Keratinocyte (primary cell): ENCODE measurements around the gene CRTC1. TPM values are rescaled to one million over a fixed set of nuclear protein-coding genes. Genes with fewer than 3 reads are reported as not detected.

Source experiments
- DNase-seq: peaks from one replicate; pipeline ENCODE4 v3.0.0-alpha.2; 2011; ENCODE audit warnings: low read depth, missing footprints, low spot score
- FAIRE-seq: peaks from 2 replicates; lab custom pipeline; 2011; peaks lifted over from hg19 to GRCh38; lab: Jason Lieb, UNC
- H2AFZ ChIP-seq: 2 replicates; pipeline ENCODE4 v1.6.0; 2012; ENCODE audit warnings: low read length, control low read depth, inconsistent platforms; ENCODE audit not compliant: control insufficient read depth
- H3K27ac ChIP-seq: 2 replicates; pipeline ENCODE4 v1.5.1; 2011; ENCODE audit warnings: low read length; ENCODE audit not compliant: control insufficient read depth, insufficient read depth
- H3K27me3 ChIP-seq: 3 replicates; pipeline ENCODE4 v1.6.0; 2011; ENCODE audit warnings: low read length; ENCODE audit not compliant: control insufficient read depth, insufficient read depth; ENCODE audit errors: extremely low read depth
- H3K36me3 ChIP-seq, 2 experiments: 2 replicates in 1 of 2; 3 replicates in 1 of 2; pipeline ENCODE4 v1.5.1; 2011; ENCODE audit warnings: low read length in 2 of 2, mild to moderate bottlenecking in 1 of 2; ENCODE audit not compliant: control insufficient read depth in 2 of 2, insufficient read depth in 2 of 2; ENCODE audit errors: extremely low read depth in 1 of 2
- H3K4me1 ChIP-seq: 3 replicates; pipeline ENCODE4 v1.5.1; 2011; ENCODE audit warnings: low read length; ENCODE audit not compliant: control insufficient read depth, insufficient read depth; ENCODE audit errors: extremely low read depth
- H3K4me2 ChIP-seq: 3 replicates; pipeline ENCODE4 v1.6.0; 2011; ENCODE audit warnings: low read depth, low read length; ENCODE audit not compliant: control insufficient read depth, insufficient read depth; ENCODE audit errors: extremely low read depth
- H3K4me3 ChIP-seq, 3 experiments: fragments of 200-600 bp in 1 of 3; sonication (generic) in 1 of 3; 2 replicates in 2 of 3; 3 replicates in 1 of 3; pipeline ENCODE4 v1.5.1; 2011 to 2016; ENCODE audit warnings: low read length in 3 of 3, mild to moderate bottlenecking in 3 of 3, control low read depth in 2 of 3, inconsistent platforms in 1 of 3, low read depth in 1 of 3, mixed read lengths in 1 of 3, mixed run types in 1 of 3, moderate library complexity in 1 of 3; ENCODE audit not compliant: control insufficient read depth in 2 of 3, insufficient read depth in 2 of 3; ENCODE audit errors: extremely low read depth in 1 of 3
- H3K79me2 ChIP-seq: 2 replicates; pipeline ENCODE4 v1.6.0; 2012; ENCODE audit warnings: low read length; ENCODE audit not compliant: control insufficient read depth, insufficient read depth
- H3K9ac ChIP-seq: 3 replicates; pipeline ENCODE4 v1.6.0; 2011; ENCODE audit warnings: low read length; ENCODE audit not compliant: control insufficient read depth, insufficient read depth; ENCODE audit errors: extremely low read depth
- H3K9me1 ChIP-seq: 3 replicates; pipeline ENCODE4 v1.6.0; 2011; ENCODE audit warnings: low read length; ENCODE audit not compliant: control insufficient read depth, insufficient read depth; ENCODE audit errors: extremely low read depth
- H3K9me3 ChIP-seq: 2 replicates; pipeline ENCODE4 v1.5.1; 2012; ENCODE audit warnings: low read depth, low read length; ENCODE audit not compliant: control insufficient read depth
- H4K20me1 ChIP-seq: 3 replicates; pipeline ENCODE4 v1.6.0; 2011; ENCODE audit warnings: low read length; ENCODE audit not compliant: control insufficient read depth, insufficient read depth; ENCODE audit errors: extremely low read depth
- CTCF ChIP-seq, 3 experiments: IDR thresholded peaks in 1 of 3; conservative IDR thresholded peaks in 1 of 3; optimal IDR thresholded peaks in 1 of 3; 2 replicates in 2 of 3; 3 replicates in 1 of 3; pipeline versions ENCODE3 to v1.5.1; 2011; ENCODE audit warnings: low read length in 3 of 3, mild to moderate bottlenecking in 3 of 3, moderate library complexity in 2 of 3, control low read depth in 1 of 3, inconsistent platforms in 1 of 3; ENCODE audit not compliant: insufficient read depth in 2 of 3; ENCODE audit errors: extremely low read depth in 1 of 3
- EZH2 ChIP-seq: IDR thresholded peaks from one replicate; pipeline ENCODE4 v1.6.1; 2012; ENCODE audit warnings: inconsistent platforms, mild to moderate bottlenecking, low read length, moderate library complexity
- dilution Hi-C: fragments of 300-500 bp; cut with MboI; formaldehyde crosslinking; loops from one replicate; pipeline ENCODE4 v1.7.0; 2020; ENCODE audit warnings: low sequenced_read_pairs; ENCODE audit not compliant: extremely low pct_ligation_motif_present
- polyA plus RNA-seq, 5 experiments: library from polyadenylated mRNA; depleted of rRNA in 3 of 5; stranded (reverse) in 3 of 5; stranded (forward) in 1 of 5; unstranded in 1 of 5; fragments of >200 nt; gene quantifications; 1 replicate in 1 of 5; 2 replicates in 3 of 5; 3 replicates in 1 of 5; pipeline versions ENCODE4 v1.2.1 to v1.2.3, GENCODE V29; 2011 to 2012; ENCODE audit warnings: missing spikeins in 2 of 5, low read depth in 1 of 5, low replicate concordance in 1 of 5

Gene CRTC1
- polyA plus RNA-seq, 1 donor (not counting 4 experiments of a cell fraction or from before 2014, with no cell fraction given) = 0.54 TPM

GRCh38 chr19:18647371-18647767 lies 36.1 kb upstream of the CRTC1 start:
- Histone ChIP-seq H3K27ac (no peak overlapping the region), H3K9me3 (peaks cover 4% of the 10 kb centered on the region), H3K36me3 (no peaks in the 10 kb centered on the region), H4K20me1 (no peaks in the 10 kb centered on the region), H3K4me3 (no peak overlapping the region), H3K9me1 (no peaks in the 10 kb centered on the region), H3K27me3 (no peaks in the 10 kb centered on the region), H3K9ac (no peak overlapping the region), H3K79me2 (no peaks in the 10 kb centered on the region), H3K4me2 (no peak overlapping the region), H2AFZ (no peak overlapping the region), H3K4me1 (peaks cover 3% of the 10 kb centered on the region)
- dilution Hi-C loops = no loop called here
- FAIRE-seq (no peak), DNase-seq (no peak)
- TF ChIP-seq EZH2 (no peak), CTCF (optimal IDR thresholded peaks at IDR 0.05 in 1 of 3, IDR thresholded peaks at IDR 0.05 in 1 of 3, conservative IDR thresholded peaks at IDR 0.05 in 1 of 3; ENCODE audit: extremely low read depth in 1 of 3, insufficient read depth in 2 of 3, low read length in 3 of 3) (no peak)

- no peaks in the 10 kb centered on the region for H3K27me3 ChIP-seq
- no peaks in the 10 kb centered on the region for H4K20me1 ChIP-seq
- H2AFZ ChIP-seq = no peak overlapping the region
- TF ChIP-seq EZH2 = no peak
- TF ChIP-seq CTCF (optimal IDR thresholded peaks at IDR 0.05 in 1 of 3, IDR thresholded peaks at IDR 0.05 in 1 of 3, conservative IDR thresholded peaks at IDR 0.05 in 1 of 3; ENCODE audit: extremely low read depth in 1 of 3, insufficient read depth in 2 of 3, low read length in 3 of 3) = no peak
- no peak for DNase-seq
- H3K9ac ChIP-seq = no peak overlapping the region
- no peak overlapping the region for H3K4me3 ChIP-seq
- peaks cover 3% of the 10 kb centered on the region for H3K4me1 ChIP-seq
- no peaks in the 10 kb centered on the region for H3K79me2 ChIP-seq
- H3K4me2 ChIP-seq = no peak overlapping the region
- H3K9me1 ChIP-seq = no peaks in the 10 kb centered on the region
- dilution Hi-C loops = no loop called here
- FAIRE-seq = no peak
- H3K9me3 ChIP-seq = peaks cover 4% of the 10 kb centered on the region
- no peaks in the 10 kb centered on the region for H3K36me3 ChIP-seq
- no peak overlapping the region for H3K27ac ChIP-seq
Measured at GRCh38 chr19:18647807-18648206, 35.7 kb upstream of the CRTC1 start.
